Esophagus squamous epithelium (tissue), 5 donors: ENCODE results near the gene TECR. TPM values are rescaled to one million over a fixed set of nuclear protein-coding genes. Genes with fewer than 3 reads are reported as not detected.

Experiments used
- DNase-seq: peaks from one replicate; lab custom pipeline; 2025; lab: John Stamatoyannopoulos, UW
- H3K27ac ChIP-seq, 4 donors: fragments of 200-600 bp; sonication (generic); one replicate each; pipeline ENCODE4 v1.5.1; 2016 to 2019; ENCODE audit warnings: mild to moderate bottlenecking in 1 of 4
- H3K27me3 ChIP-seq, 4 donors: fragments of 200-600 bp; sonication (generic); 1 replicate in 3 of 4; 2 replicates in 1 of 4; pipeline versions ENCODE4 v1.5.1 to v1.6.0; 2017 to 2021; ENCODE audit warnings: antibody characterized with exemption in 1 of 4
- H3K36me3 ChIP-seq, 3 donors: fragments of 200-600 bp; sonication (generic); one replicate each; pipeline ENCODE4 v1.5.1; 2016 to 2019
- H3K4me1 ChIP-seq, 3 donors: fragments of 200-600 bp; sonication (generic); one replicate each; pipeline ENCODE4 v1.5.1; 2017 to 2019
- H3K4me3 ChIP-seq, 4 donors: fragments of 200-600 bp; sonication (generic); 1 replicate in 3 of 4; 2 replicates in 1 of 4; pipeline ENCODE4 v1.5.1; 2016 to 2019; ENCODE audit warnings: mild to moderate bottlenecking in 2 of 4, moderate library complexity in 1 of 4
- H3K9me3 ChIP-seq, 3 donors: fragments of 200-600 bp; sonication (generic); one replicate each; pipeline ENCODE4 v1.5.1; 2016 to 2019
- POLR2A ChIP-seq, 4 donors: fragments of 450-650 bp; IDR thresholded peaks; one replicate each; pipeline ENCODE4 v1.6.1; 2017; ENCODE audit warnings: antibody characterized with exemption in 4 of 4, mild to moderate bottlenecking in 4 of 4, moderate library complexity in 3 of 4
- WGBS, 2 donors: methylation state at CpG; one replicate each; pipeline ENCODE4 v1.1.5; 2018; 5-methylcytosine and 5-hydroxymethylcytosine counted together
- intact Hi-C: fragments of 100-400 bp; cut with DNase I; formaldehyde crosslinking; loops from one replicate; pipeline ENCODE4 v1.15.0; 2022
- total RNA-seq, 4 donors: library from RNA; depleted of rRNA; stranded (reverse); fragments of >200 nt; gene quantifications; one replicate each; pipeline ENCODE4 v1.1.0, GENCODE V29; 2016
- TF ChIP-seq, protein P1 (sequence below), 6 experiments: fragments of 450-650 bp in 4 of 6; fragments of 200-600 bp in 2 of 6; sonication (generic) in 2 of 6; IDR thresholded peaks; one replicate each; pipeline ENCODE4 v1.5.1; 2016 to 2019; ENCODE audit warnings: antibody characterized with exemption in 6 of 6, mild to moderate bottlenecking in 4 of 6, moderate library complexity in 4 of 6
- donor health status: DM: yes; HTN: yes; CAD: no.

The TECR gene, protein sequence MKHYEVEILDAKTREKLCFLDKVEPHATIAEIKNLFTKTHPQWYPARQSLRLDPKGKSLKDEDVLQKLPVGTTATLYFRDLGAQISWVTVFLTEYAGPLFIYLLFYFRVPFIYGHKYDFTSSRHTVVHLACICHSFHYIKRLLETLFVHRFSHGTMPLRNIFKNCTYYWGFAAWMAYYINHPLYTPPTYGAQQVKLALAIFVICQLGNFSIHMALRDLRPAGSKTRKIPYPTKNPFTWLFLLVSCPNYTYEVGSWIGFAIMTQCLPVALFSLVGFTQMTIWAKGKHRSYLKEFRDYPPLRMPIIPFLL
- total RNA-seq = 100 to 1,000 TPM; 130 to 290 (median 190) TPM

DNA sequence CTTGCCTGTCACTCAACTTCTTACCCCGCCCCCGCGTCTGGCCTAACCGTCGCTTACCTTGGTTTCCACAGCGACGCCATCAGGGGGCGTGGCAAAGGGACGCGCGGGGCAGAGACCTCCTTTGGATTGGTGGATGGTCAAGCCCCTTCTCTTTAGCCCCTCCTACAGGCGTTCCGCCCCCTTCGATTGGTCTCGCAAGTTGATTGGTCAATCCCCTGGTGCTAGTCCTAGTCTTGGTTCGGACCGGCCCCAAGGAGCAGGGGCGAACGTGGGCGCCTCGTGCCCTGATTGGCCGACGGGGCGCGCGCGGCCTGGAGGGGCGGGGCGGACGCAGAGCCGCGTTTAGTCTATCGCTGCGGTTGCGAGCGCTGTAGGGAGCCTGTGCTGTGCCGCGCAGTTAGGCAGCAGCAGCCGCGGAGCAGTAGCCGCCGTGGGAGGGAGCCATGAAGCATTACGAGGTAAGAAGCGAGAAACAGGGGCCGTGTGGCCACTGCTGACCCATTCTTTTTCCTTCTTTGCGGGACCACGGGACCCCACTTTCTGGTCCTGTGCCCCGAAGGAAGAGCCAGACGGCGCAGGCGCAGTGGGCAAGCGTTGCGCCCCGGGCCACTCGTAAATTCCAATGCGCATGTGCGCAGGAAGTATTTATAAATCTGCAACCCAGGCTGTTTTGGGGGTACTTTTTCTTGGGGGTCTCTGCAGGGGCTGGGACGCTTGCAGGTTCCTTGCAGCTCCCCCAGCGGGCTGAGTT is at the start of gene TECR:
Gene TECR, plus strand, starts transcription at position 341 of the 751 bp plus-strand sequence. Its CDS starts 103 bp downstream, at position 444.
- peak within 1 kb of the TSS; percentile 93 to 99 (median 98) for H3K27ac ChIP-seq
- H3K9me3 ChIP-seq = no peaks in the 10 kb centered on the region
- WGBS, 2 donors = 0 to 1% methylated on average over 20 to 30 of the region's 59 CpGs
- H3K36me3 ChIP-seq = peaks cover 0 to 18% (median 0%) of the 10 kb centered on the region in 3 donors
- peak within 1 kb of the TSS; percentile 56 to 92 (median 89) for H3K4me3 ChIP-seq
- TF ChIP-seq, protein P1, sequence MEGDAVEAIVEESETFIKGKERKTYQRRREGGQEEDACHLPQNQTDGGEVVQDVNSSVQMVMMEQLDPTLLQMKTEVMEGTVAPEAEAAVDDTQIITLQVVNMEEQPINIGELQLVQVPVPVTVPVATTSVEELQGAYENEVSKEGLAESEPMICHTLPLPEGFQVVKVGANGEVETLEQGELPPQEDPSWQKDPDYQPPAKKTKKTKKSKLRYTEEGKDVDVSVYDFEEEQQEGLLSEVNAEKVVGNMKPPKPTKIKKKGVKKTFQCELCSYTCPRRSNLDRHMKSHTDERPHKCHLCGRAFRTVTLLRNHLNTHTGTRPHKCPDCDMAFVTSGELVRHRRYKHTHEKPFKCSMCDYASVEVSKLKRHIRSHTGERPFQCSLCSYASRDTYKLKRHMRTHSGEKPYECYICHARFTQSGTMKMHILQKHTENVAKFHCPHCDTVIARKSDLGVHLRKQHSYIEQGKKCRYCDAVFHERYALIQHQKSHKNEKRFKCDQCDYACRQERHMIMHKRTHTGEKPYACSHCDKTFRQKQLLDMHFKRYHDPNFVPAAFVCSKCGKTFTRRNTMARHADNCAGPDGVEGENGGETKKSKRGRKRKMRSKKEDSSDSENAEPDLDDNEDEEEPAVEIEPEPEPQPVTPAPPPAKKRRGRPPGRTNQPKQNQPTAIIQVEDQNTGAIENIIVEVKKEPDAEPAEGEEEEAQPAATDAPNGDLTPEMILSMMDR (IDR thresholded peaks at IDR 0.05) = peak in 4 of 6 experiments; percentile 7 to 13 (median 8)
- TF ChIP-seq POLR2A (IDR thresholded peaks at IDR 0.05) = peak in 3 of 4 donors; percentile 96 to 99 (median 99)
- intact Hi-C loops = no loop called here
- H3K27me3 ChIP-seq = no peaks in the 10 kb centered on the region
- peak; percentile 96 for DNase-seq
- H3K4me1 ChIP-seq = peaks cover 30 to 88% (median 33%) of the 10 kb centered on the region in 3 donors

DNA sequence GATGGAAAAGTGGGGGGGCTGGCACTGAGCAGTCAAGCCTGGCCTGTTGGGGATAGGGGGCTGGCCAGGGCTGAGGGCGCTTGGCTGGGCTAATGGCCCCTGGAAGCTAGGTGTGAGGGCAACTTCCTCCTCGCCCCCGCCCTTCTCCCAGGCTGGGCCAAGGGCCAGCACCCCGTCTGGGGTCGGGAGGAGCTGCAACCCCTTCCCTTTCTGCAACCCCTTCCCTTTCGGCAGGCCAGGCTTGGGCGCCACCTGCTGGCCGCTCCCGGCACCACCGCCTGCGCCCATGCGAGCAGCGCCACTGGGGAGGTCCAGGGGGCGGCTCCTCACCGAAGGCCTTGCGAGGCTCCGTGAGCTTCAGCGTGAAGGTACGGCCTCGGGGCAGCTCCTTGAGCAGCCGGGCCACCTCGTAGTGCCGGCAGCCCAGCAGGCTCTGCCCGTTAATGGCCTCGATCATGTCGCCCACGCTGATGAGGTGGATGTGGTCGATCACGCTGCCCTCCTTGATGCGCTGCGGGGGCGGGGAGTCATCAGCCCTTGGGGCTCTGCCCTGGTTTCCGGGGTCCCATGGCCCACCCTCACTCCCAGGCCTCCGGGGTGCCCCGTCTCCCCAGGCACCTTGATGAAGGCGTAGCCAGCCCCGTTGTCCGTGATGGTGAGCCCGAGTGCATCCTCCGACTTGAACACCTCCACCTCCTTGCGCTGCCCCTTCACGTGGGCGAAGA is 49.3 kb upstream of the TECR start:
- H3K4me1 ChIP-seq = peaks cover 19 to 48% (median 24%) of the 10 kb centered on the region in 3 donors
- H3K9me3 ChIP-seq = no peaks in the 10 kb centered on the region
- intact Hi-C loops = no loop called here
- H3K27me3 ChIP-seq = peaks cover 0 to 7% (median 0%) of the 10 kb centered on the region in 4 donors
- peak overlapping the region in 1 of 4 donors; percentile 21 for H3K27ac ChIP-seq
- no peak overlapping the region for H3K4me3 ChIP-seq
- TF ChIP-seq, protein P1 (IDR thresholded peaks at IDR 0.05) = peak; percentile 64 to 85 (median 72)
- no peak for TF ChIP-seq POLR2A (IDR thresholded peaks at IDR 0.05)
- peaks cover 6 to 82% (median 33%) of the 10 kb centered on the region in 3 donors for H3K36me3 ChIP-seq
- DNase-seq = no peak
- WGBS, 2 donors = 95 to 100% methylated on average over 1 to 10 of the region's 43 CpGs

DNA sequence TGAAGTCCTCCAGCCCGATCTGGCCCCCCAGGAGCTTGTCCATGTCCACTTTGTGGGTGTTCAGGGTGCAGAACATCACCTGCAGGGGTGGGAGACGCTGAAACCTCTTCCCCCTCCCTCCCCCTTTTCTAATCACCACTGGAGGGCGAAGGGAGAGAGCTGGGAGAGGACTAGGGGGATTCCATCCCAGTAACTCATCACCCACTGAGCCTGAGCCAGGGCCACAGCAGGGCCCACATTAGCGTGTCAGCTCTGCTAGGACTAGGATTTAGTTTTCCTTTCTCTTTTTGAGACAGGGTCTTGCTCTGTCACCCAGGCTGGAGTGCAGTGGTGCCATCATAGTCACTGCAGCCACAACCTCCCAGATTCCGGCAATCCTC is 48.7 kb upstream of the TECR start:
- H3K4me3 ChIP-seq = no peak overlapping the region
- WGBS, 2 donors = 78 to 82% methylated on average over 3 to 5 of the region's 5 CpGs
- no peaks in the 10 kb centered on the region for H3K9me3 ChIP-seq
- DNase-seq = no peak
- H3K27ac ChIP-seq = no peak overlapping the region
- H3K4me1 ChIP-seq = peaks cover 13 to 42% (median 18%) of the 10 kb centered on the region in 3 donors
- H3K27me3 ChIP-seq = peaks cover 0 to under 1% (median 0%) of the 10 kb centered on the region in 4 donors
- intact Hi-C loops = no loop called here
- H3K36me3 ChIP-seq = peaks cover 6 to 88% (median 33%) of the 10 kb centered on the region in 3 donors
- TF ChIP-seq, protein P1 (IDR thresholded peaks at IDR 0.05) = no peak
- no peak for TF ChIP-seq POLR2A (IDR thresholded peaks at IDR 0.05)

DNA sequence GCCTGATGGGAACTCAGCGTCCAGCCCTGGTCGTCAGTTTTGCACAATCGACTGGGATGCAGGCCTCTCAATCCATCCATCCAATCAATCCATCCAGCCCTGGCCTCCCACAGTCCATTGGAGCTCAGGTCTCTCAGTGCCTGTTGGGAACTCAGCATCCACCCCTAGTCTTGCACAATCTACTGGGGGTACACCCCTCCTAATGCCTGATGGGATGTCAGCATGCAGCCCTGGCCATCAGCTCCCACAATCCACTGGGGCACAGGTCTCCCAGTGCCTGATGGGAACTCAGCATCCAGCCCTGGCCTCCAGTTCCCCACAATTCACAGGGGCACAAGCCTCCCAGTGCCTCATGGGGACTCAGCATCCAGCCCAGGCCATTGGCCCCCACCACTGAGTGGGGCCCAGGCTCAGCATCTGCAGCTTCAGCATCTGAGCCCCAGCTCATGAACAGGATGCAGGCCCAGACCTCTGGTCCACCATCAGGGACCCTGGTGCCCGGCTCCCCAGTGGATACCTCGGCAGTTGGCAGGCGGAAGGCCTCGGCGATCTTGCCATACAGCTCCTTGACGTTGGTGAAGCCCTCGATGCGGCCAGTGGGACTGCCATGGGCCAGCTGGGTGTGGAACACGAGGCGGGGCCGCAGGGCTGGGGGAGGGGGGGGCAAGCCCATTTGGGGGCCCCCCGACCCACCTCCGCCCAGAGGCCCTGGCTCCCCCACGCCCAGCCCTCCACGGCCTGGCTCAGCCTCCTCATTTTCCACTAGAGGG is 47.0 kb upstream of the TECR start:
- Histone ChIP-seq H3K9me3 (no peaks in the 10 kb centered on the region), H3K4me1 (peaks cover 2 to 26% (median 9%) of the 10 kb centered on the region in 3 donors), H3K4me3 (no peak overlapping the region), H3K36me3 (peaks cover 6 to 97% (median 33%) of the 10 kb centered on the region in 3 donors), H3K27me3 (no peaks in the 10 kb centered on the region), H3K27ac (no peak overlapping the region)
- 76% methylated on average over 3 of the region's 18 CpGs; no CpG with 5 or more reads in 1 of the 2 donors for WGBS, 2 donors
- no peak for TF ChIP-seq POLR2A (IDR thresholded peaks at IDR 0.05)
- TF ChIP-seq, protein P1 (IDR thresholded peaks at IDR 0.05) = no peak
- intact Hi-C loops = no loop called here
- DNase-seq = no peak
